TTC549 (cell line): ENCODE data around the gene POU4F2.
"Not testable (repeated sequence)": the region's sequence is repeated elsewhere in the genome, so short reads cannot be mapped to it uniquely, and the experiment has no call there.

ENCODE experiments used
- FAIRE-seq: peaks from 2 replicates; lab custom pipeline; 2012; peaks lifted over from hg19 to GRCh38; lab: Jason Lieb, UNC

POU4F2 gene

GRCh38 chr4:146655521-146655856 lies 16.8 kb downstream of the POU4F2 start:
- FAIRE-seq = no peak

GRCh38 chr4:146661367-146661766 lies 22.7 kb downstream of the POU4F2 start:
- no peak for FAIRE-seq

GRCh38 chr4:146663968-146664311 lies 25.2 kb downstream of the POU4F2 start:
- FAIRE-seq = not testable (repeated sequence)

- no peak for FAIRE-seq
Measured at GRCh38 chr4:146674829-146675570, 36.3 kb downstream of the POU4F2 start.
